GM19438 (cell line): ENCODE results near the gene RTTN.

Experiments
- ATAC-seq: cut with Tn5 transposase; IDR thresholded peaks from one replicate; pipeline ENCODE4 v1.9.1; 2021; ENCODE audit warnings: low read depth; ENCODE audit not compliant: unreplicated experiment

RTTN gene

DNA sequence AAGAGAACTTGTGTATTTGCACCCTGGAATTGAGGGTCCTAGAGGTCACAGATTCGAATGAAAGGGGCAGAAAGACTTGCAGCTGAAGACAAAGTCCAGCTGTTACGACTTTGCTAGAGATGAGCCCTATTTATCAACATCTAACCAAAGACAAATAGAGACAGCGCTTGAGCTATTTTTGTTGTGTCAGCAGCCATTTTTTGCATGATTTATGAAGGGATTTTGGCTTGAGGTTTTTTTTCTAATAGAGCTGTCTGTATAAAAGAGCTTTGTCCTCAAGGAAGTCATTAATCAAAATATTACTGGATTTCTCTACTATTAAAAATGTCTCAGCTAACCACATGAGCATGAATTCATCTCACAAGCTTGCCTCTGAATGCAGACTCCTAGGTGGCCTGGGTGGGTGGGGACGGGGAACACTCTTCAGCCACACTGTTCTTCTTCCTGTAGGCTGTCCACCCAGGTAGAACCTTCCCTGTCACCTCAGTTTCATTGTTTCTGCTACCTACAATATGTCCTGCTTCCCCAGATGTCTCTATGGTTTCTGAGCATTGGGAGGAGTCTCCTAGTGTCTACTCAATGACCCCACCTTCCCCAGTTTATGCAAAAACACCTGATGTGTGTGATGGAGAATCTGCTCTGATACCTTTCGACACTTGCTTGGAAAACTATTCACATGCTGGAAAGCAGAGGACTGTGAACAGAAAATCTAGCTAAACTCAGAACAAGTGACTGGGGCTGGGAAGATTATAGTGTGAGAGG lies 250.6 kb downstream of the RTTN start:
- peak; percentile 36 for ATAC-seq

- no peak for ATAC-seq
These were observed 252.3 kb downstream of the RTTN start for GRCh38 chr18:69953191-69953590.
